ENCODE data around the gene ARHGAP31. TPM values are rescaled to one million over a fixed set of nuclear protein-coding genes. Genes with fewer than 3 reads are reported as not detected.
A peak's percentile ranks its signal among the peaks of the same experiment; 100 is the strongest.

ARHGAP31 gene
- total RNA-seq, 3 donors from 2014 or later: 16.0 to 22.0 (median 17.2) TPM

- H3K27me3 Mint-ChIP-seq (ENCODE audit: low read depth): no peaks in the 10 kb centered on the region
- peaks cover 22% of the 10 kb centered on the region for H3K9me3 Mint-ChIP-seq
- ATAC-seq (no peak), DNase-seq (no peak)
- H3K36me3 Mint-ChIP-seq (ENCODE audit: insufficient read depth): peaks cover 6% of the 10 kb centered on the region
- peaks cover 20% of the 10 kb centered on the region for H3K4me1 Mint-ChIP-seq (ENCODE audit: low read depth)
- no peak overlapping the region for H3K4me3 Mint-ChIP-seq
Observed at GRCh38 chr3:119288669-119289403, 5.3 kb upstream of the ARHGAP31 start.

GRCh38 chr3:119289404-119289770, 4.8 kb upstream of the ARHGAP31 start:
- Mint-ChIP-seq H3K4me3 (no peak overlapping the region), H3K9me3 (peaks cover 21% of the 10 kb centered on the region), H3K4me1 (ENCODE audit: low read depth) (peaks cover 20% of the 10 kb centered on the region), H3K27me3 (ENCODE audit: low read depth) (no peaks in the 10 kb centered on the region), H3K36me3 (ENCODE audit: insufficient read depth) (peaks cover 6% of the 10 kb centered on the region)
- DNase-seq (no peak), ATAC-seq (no peak)

GRCh38 chr3:119290613-119291012, 3.6 kb upstream of the ARHGAP31 start:
- Mint-ChIP-seq H3K9me3 (peaks cover 18% of the 10 kb centered on the region), H3K4me1 (ENCODE audit: low read depth) (peaks cover 22% of the 10 kb centered on the region), H3K27me3 (ENCODE audit: low read depth) (no peaks in the 10 kb centered on the region), H3K4me3 (no peak overlapping the region), H3K36me3 (ENCODE audit: insufficient read depth) (peaks cover 6% of the 10 kb centered on the region)
- DNase-seq (no peak), ATAC-seq (no peak)

GRCh38 chr3:119291062-119291700, 3.0 kb upstream of the ARHGAP31 start:
- no peaks in the 10 kb centered on the region for H3K27me3 Mint-ChIP-seq (ENCODE audit: low read depth)
- peaks cover 28% of the 10 kb centered on the region for H3K4me1 Mint-ChIP-seq (ENCODE audit: low read depth)
- peaks cover 18% of the 10 kb centered on the region for H3K9me3 Mint-ChIP-seq
- H3K36me3 Mint-ChIP-seq (ENCODE audit: insufficient read depth): peaks cover 6% of the 10 kb centered on the region
- ATAC-seq: no peak
- no peak overlapping the region for H3K4me3 Mint-ChIP-seq
- no peak for DNase-seq

GRCh38 chr3:119292666-119293065, 1.5 kb upstream of the ARHGAP31 start:
- peak overlapping the region; percentile 91 for H3K4me3 Mint-ChIP-seq
- H3K27me3 Mint-ChIP-seq (ENCODE audit: low read depth): no peaks in the 10 kb centered on the region
- peaks cover 9% of the 10 kb centered on the region for H3K9me3 Mint-ChIP-seq
- DNase-seq (no peak), ATAC-seq (no peak)
- peaks cover 42% of the 10 kb centered on the region for H3K4me1 Mint-ChIP-seq (ENCODE audit: low read depth)
- H3K36me3 Mint-ChIP-seq (ENCODE audit: insufficient read depth): peaks cover 8% of the 10 kb centered on the region

GRCh38 chr3:119293105-119293870, 895 bp upstream of the ARHGAP31 start:
- peaks cover 3% of the 10 kb centered on the region for H3K9me3 Mint-ChIP-seq
- H3K36me3 Mint-ChIP-seq (ENCODE audit: insufficient read depth): peaks cover 5% of the 10 kb centered on the region
- no peaks in the 10 kb centered on the region for H3K27me3 Mint-ChIP-seq (ENCODE audit: low read depth)
- DNase-seq (no peak), ATAC-seq (no peak)
- H3K4me3 Mint-ChIP-seq: peak overlapping the region; percentile 91
- H3K4me1 Mint-ChIP-seq (ENCODE audit: low read depth): peaks cover 47% of the 10 kb centered on the region

GRCh38 chr3:119294696-119295671, 801 bp downstream of the ARHGAP31 start:
- H3K4me1 Mint-ChIP-seq (ENCODE audit: low read depth): peaks cover 50% of the 10 kb centered on the region
- no peaks in the 10 kb centered on the region for H3K9me3 Mint-ChIP-seq
- DNase-seq (peak; percentile 63), ATAC-seq (peak; percentile 29 to 41)
- H3K27me3 Mint-ChIP-seq (ENCODE audit: low read depth): no peaks in the 10 kb centered on the region
- peak overlapping the region; percentile 91 for H3K4me3 Mint-ChIP-seq
- peaks cover 8% of the 10 kb centered on the region for H3K36me3 Mint-ChIP-seq (ENCODE audit: insufficient read depth)

- DNase-seq (no peak), ATAC-seq (no peak)
- Mint-ChIP-seq H3K9me3 (no peaks in the 10 kb centered on the region), H3K27me3 (ENCODE audit: low read depth) (no peaks in the 10 kb centered on the region), H3K4me3 (peak overlapping the region; percentile 91), H3K4me1 (ENCODE audit: low read depth) (peaks cover 50% of the 10 kb centered on the region), H3K36me3 (ENCODE audit: insufficient read depth) (peaks cover 8% of the 10 kb centered on the region)
Observed at GRCh38 chr3:119295816-119296726, 1.9 kb downstream of the ARHGAP31 start.

- DNase-seq (no peak), ATAC-seq (no peak)
- H3K9me3 Mint-ChIP-seq: no peaks in the 10 kb centered on the region
- H3K4me1 Mint-ChIP-seq (ENCODE audit: low read depth): peaks cover 53% of the 10 kb centered on the region
- peak overlapping the region; percentile 71 for H3K4me3 Mint-ChIP-seq
- peaks cover 8% of the 10 kb centered on the region for H3K36me3 Mint-ChIP-seq (ENCODE audit: insufficient read depth)
- H3K27me3 Mint-ChIP-seq (ENCODE audit: low read depth): no peaks in the 10 kb centered on the region
Observed at GRCh38 chr3:119296727-119297122, 2.5 kb downstream of the ARHGAP31 start.

- DNase-seq: no peak
- Mint-ChIP-seq H3K27me3 (ENCODE audit: low read depth) (no peaks in the 10 kb centered on the region), H3K36me3 (ENCODE audit: insufficient read depth) (peaks cover 9% of the 10 kb centered on the region), H3K4me3 (peak overlapping the region; percentile 71), H3K4me1 (ENCODE audit: low read depth) (peaks cover 57% of the 10 kb centered on the region), H3K9me3 (no peaks in the 10 kb centered on the region)
- no peak for ATAC-seq
Observed at GRCh38 chr3:119297169-119297568, 3.0 kb downstream of the ARHGAP31 start.

GRCh38 chr3:119298565-119298941, 4.4 kb downstream of the ARHGAP31 start:
- peaks cover 16% of the 10 kb centered on the region for H3K36me3 Mint-ChIP-seq (ENCODE audit: insufficient read depth)
- no peaks in the 10 kb centered on the region for H3K27me3 Mint-ChIP-seq (ENCODE audit: low read depth)
- H3K4me3 Mint-ChIP-seq: no peak overlapping the region
- peaks cover 51% of the 10 kb centered on the region for H3K4me1 Mint-ChIP-seq (ENCODE audit: low read depth)
- no peaks in the 10 kb centered on the region for H3K9me3 Mint-ChIP-seq
- DNase-seq: no peak
- no peak for ATAC-seq

- Mint-ChIP-seq H3K4me3 (no peak overlapping the region), H3K36me3 (ENCODE audit: insufficient read depth) (peaks cover 22% of the 10 kb centered on the region), H3K9me3 (no peaks in the 10 kb centered on the region), H3K27me3 (ENCODE audit: low read depth) (no peaks in the 10 kb centered on the region), H3K4me1 (ENCODE audit: low read depth) (peaks cover 44% of the 10 kb centered on the region)
- DNase-seq (no peak), ATAC-seq (no peak)
Observed at GRCh38 chr3:119300991-119301391, 6.8 kb downstream of the ARHGAP31 start.

- ATAC-seq (no peak), DNase-seq (no peak)
- no peaks in the 10 kb centered on the region for H3K27me3 Mint-ChIP-seq (ENCODE audit: low read depth)
- H3K9me3 Mint-ChIP-seq: no peaks in the 10 kb centered on the region
- peaks cover 22% of the 10 kb centered on the region for H3K36me3 Mint-ChIP-seq (ENCODE audit: insufficient read depth)
- no peak overlapping the region for H3K4me3 Mint-ChIP-seq
- H3K4me1 Mint-ChIP-seq (ENCODE audit: low read depth): peaks cover 38% of the 10 kb centered on the region
Observed at GRCh38 chr3:119301662-119302061, 7.5 kb downstream of the ARHGAP31 start.

Measured in activated T-cell treated with anti-CD3 and anti-CD28 coated beads, Interleukin-2, amount 50 U/mL, for 4 hours (primary cell).